Neural crest cell (in vitro differentiated cells): ENCODE data around the gene RDH13. TPM values are rescaled to one million over a fixed set of nuclear protein-coding genes. Genes with fewer than 3 reads are reported as not detected.
A peak's percentile ranks its signal among the peaks of the same experiment; 100 is the strongest.
"Not testable (repeated sequence)": the region's sequence is repeated elsewhere in the genome, so short reads cannot be mapped to it uniquely, and the experiment has no call there.

Experiments
- DNase-seq: peaks from one replicate; pipeline ENCODE4 v3.0.0; 2021; ENCODE audit warnings: low read depth, mixed read lengths, low spot score
- H3K27ac Mint-ChIP-seq: one replicate; pipeline ENCODE4 v1.8.0; 2021; ENCODE audit warnings: mild to moderate bottlenecking, mixed read lengths; ENCODE audit not compliant: unreplicated experiment
- H3K27me3 Mint-ChIP-seq: 2 replicates; pipeline ENCODE4 v1.8.0; 2021; ENCODE audit warnings: low read depth, mild to moderate bottlenecking, mixed read lengths
- H3K36me3 Mint-ChIP-seq: 2 replicates; pipeline ENCODE4 v1.8.0; 2021; ENCODE audit warnings: low read depth, mild to moderate bottlenecking, mixed read lengths
- H3K4me1 Mint-ChIP-seq: 2 replicates; pipeline ENCODE4 v1.8.0; 2021; ENCODE audit warnings: mixed read lengths
- H3K4me3 Mint-ChIP-seq: one replicate; pipeline ENCODE4 v1.8.0; 2021; ENCODE audit warnings: mild to moderate bottlenecking, mixed read lengths
- H3K9me3 Mint-ChIP-seq: 2 replicates; pipeline ENCODE4 v1.8.0; 2021; ENCODE audit warnings: mixed read lengths
- total RNA-seq: library from RNA; stranded (reverse); gene quantifications from 2 replicates; pipeline ENCODE4 v1.2.1, GENCODE V29; 2021
- TF ChIP-seq, protein P1 (sequence below): fragments of 200-600 bp; sonication (generic); conservative IDR thresholded peaks from 2 replicates; pipeline ENCODE4 v1.5.0; 2021; ENCODE audit warnings: antibody characterized with exemption, mild to moderate bottlenecking

Gene RDH13
- total RNA-seq, 1 donor from 2014 or later: 19.9 TPM

GRCh38 chr19:55069865-55070197, 6.9 kb upstream of the RDH13 start:
- Mint-ChIP-seq H3K27me3 (peaks cover 95% of the 10 kb centered on the region), H3K4me1 (peaks cover 8% of the 10 kb centered on the region), H3K4me3 (no peak overlapping the region), H3K9me3 (no peaks in the 10 kb centered on the region), H3K36me3 (no peaks in the 10 kb centered on the region), H3K27ac (no peak overlapping the region)
- TF ChIP-seq, protein P1, sequence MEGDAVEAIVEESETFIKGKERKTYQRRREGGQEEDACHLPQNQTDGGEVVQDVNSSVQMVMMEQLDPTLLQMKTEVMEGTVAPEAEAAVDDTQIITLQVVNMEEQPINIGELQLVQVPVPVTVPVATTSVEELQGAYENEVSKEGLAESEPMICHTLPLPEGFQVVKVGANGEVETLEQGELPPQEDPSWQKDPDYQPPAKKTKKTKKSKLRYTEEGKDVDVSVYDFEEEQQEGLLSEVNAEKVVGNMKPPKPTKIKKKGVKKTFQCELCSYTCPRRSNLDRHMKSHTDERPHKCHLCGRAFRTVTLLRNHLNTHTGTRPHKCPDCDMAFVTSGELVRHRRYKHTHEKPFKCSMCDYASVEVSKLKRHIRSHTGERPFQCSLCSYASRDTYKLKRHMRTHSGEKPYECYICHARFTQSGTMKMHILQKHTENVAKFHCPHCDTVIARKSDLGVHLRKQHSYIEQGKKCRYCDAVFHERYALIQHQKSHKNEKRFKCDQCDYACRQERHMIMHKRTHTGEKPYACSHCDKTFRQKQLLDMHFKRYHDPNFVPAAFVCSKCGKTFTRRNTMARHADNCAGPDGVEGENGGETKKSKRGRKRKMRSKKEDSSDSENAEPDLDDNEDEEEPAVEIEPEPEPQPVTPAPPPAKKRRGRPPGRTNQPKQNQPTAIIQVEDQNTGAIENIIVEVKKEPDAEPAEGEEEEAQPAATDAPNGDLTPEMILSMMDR: no peak
- DNase-seq: no peak

DNA sequence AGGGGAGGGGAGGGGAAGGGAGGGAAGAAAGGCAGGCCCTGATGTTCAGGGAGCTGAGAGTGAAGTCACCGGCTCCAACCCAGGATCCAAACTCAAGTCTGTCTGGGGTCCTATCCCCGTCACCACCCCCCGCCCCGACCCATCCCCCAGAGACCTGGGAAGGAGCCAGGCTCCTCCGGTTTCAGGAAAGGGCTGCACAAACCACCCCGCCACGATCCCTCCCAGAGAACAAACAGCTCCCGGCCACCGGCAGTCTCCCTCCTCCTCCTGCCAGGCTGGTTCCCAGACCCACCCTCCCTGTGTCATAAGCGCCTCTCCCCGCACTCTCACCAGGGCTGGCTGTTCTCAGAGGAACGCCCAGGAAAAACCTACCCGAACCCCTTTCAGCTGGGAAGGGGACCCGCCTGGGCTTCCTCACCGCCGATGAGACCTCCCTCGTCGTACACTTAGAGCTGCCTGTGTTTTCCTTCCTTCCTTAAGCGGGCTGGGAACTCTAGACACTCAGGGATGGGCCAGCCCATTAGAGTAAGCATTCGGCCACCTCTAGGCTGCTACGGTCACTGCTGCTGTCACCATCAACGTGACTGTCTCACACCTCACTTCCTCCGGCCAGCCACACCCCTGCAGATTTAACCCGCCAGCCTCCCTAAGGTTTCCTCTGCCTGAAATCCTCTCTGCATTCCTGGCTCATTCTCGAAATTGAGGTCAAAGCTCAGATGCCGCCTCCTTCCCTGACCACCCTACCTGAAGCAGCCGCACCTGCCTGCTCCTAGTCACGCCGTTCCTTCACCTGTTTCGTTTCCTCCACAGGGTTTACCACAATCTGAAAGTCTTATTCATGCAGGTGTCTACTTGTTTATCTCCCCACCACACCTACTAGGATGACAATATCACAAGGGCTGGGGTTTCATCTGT, 6.3 kb upstream of the RDH13 start:
- Mint-ChIP-seq H3K36me3 (no peaks in the 10 kb centered on the region), H3K27me3 (peaks cover 97% of the 10 kb centered on the region), H3K4me3 (peak overlapping the region; percentile 7), H3K4me1 (peaks cover 8% of the 10 kb centered on the region), H3K27ac (no peak overlapping the region), H3K9me3 (no peaks in the 10 kb centered on the region)
- DNase-seq: no peak
- TF ChIP-seq, protein P1: no peak

GRCh38 chr19:55067869-55068268, 4.9 kb upstream of the RDH13 start:
- TF ChIP-seq, protein P1: no peak
- peaks cover 3% of the 10 kb centered on the region for H3K9me3 Mint-ChIP-seq
- no peak for DNase-seq
- no peaks in the 10 kb centered on the region for H3K36me3 Mint-ChIP-seq
- H3K4me1 Mint-ChIP-seq: peaks cover 10% of the 10 kb centered on the region
- no peak overlapping the region for H3K4me3 Mint-ChIP-seq
- no peak overlapping the region for H3K27ac Mint-ChIP-seq
- peaks cover 96% of the 10 kb centered on the region for H3K27me3 Mint-ChIP-seq

DNA sequence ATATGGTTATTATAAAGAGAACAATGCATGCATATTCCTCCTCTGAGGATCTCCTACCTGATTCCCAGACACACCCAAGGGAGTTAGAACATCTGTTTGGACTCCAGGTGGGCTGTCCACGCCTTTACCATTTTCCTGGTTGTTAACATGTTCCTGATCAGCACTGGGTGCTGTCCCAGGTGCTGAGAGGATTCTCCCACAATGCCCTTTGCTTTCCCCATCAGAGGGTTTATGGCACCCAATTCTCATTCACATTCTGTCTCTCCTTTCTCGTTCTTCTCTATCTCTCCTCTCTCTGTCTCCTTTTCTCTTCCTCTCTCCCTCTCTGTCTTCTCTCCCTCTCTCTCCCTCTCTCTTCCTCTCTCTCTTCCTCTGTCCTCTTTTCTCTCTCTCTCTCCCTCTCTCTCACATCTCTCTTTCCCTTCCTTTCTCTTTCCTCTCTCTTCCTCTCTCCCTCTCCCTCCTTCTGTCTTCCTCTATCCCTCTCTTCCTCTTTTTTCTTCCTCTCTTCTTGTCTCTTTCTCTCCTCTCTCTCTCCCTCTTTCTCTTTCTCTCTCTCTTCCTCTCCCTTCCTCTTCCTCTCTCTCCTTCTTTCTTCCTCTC, 3.3 kb upstream of the RDH13 start:
- TF ChIP-seq, protein P1: no peak
- peaks cover 3% of the 10 kb centered on the region for H3K9me3 Mint-ChIP-seq
- DNase-seq: no peak
- H3K27ac Mint-ChIP-seq: no peak overlapping the region
- H3K4me1 Mint-ChIP-seq: peaks cover 17% of the 10 kb centered on the region
- peaks cover 79% of the 10 kb centered on the region for H3K27me3 Mint-ChIP-seq
- no peak overlapping the region for H3K4me3 Mint-ChIP-seq
- no peaks in the 10 kb centered on the region for H3K36me3 Mint-ChIP-seq

DNA sequence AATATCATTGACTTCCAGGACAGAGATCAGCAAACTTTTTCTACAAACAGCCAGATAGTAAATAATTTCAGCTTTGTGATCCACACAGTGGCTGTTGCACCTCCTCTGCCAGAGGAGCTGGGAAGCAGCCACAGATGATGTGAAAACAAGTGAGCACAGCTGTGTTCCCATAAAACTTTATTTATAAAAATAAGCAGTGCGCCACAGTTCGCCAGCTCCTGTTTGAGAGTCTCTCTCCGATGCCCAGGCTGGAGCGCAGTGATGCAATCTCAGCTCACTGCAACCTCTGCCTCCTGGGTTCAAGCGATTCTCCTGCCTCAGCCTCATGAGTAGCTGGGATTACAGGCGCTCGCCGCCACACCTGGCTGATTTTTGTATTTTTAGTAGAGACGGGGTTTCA, 2.6 kb upstream of the RDH13 start:
- not testable (repeated sequence) for H3K9me3 Mint-ChIP-seq, DNase-seq, H3K27ac Mint-ChIP-seq, H3K4me3 Mint-ChIP-seq, H3K36me3 Mint-ChIP-seq
- H3K4me1 Mint-ChIP-seq: peaks cover 17% of the 10 kb centered on the region
- peaks cover 72% of the 10 kb centered on the region for H3K27me3 Mint-ChIP-seq

DNA sequence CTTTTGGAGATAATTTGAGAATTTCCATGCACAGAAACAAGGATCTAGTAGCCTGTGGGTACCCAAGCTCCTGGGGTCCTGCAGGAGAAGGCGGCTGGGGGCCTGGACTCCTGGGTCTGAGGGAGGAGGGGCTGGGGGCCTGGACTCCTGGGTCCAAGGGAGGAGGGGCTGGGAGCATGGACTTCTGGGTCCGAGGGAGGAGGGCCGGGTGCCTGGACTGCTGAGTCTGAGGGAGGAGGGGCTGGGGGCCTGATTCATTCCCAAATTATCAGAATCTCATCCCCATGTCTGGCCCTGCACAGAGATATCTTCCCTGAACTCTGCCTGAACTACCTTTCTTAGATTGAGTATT, 520 bp upstream of the RDH13 start:
- peaks cover 8% of the 10 kb centered on the region for H3K36me3 Mint-ChIP-seq

GRCh38 chr19:55060287-55060686, 2.7 kb downstream of the RDH13 start:
- not testable (repeated sequence) for H3K4me1 Mint-ChIP-seq, DNase-seq, H3K9me3 Mint-ChIP-seq, H3K27ac Mint-ChIP-seq
- peak overlapping the region; percentile 49 for H3K4me3 Mint-ChIP-seq
- peaks cover 21% of the 10 kb centered on the region for H3K27me3 Mint-ChIP-seq
- peaks cover 18% of the 10 kb centered on the region for H3K36me3 Mint-ChIP-seq

More for the DNA sequence above, 520 bp upstream of the RDH13 start:
- H3K27ac Mint-ChIP-seq: no peak overlapping the region
- H3K27me3 Mint-ChIP-seq: peaks cover 52% of the 10 kb centered on the region
- TF ChIP-seq, protein P1: no peak
- H3K4me1 Mint-ChIP-seq: peaks cover 9% of the 10 kb centered on the region
- no peak for DNase-seq
- H3K4me3 Mint-ChIP-seq: peak overlapping the region; percentile 86
- H3K9me3 Mint-ChIP-seq: peaks cover 3% of the 10 kb centered on the region
